NCI-H2107 treated with DMSO at 0.1 percent for 48 hours (cell line): ENCODE data around the gene FTO.

Source experiments
- DNase-seq: peaks from one replicate; lab custom pipeline; 2025; ENCODE audit not compliant: unreplicated experiment; lab: John Stamatoyannopoulos, UW

FTO gene

DNA sequence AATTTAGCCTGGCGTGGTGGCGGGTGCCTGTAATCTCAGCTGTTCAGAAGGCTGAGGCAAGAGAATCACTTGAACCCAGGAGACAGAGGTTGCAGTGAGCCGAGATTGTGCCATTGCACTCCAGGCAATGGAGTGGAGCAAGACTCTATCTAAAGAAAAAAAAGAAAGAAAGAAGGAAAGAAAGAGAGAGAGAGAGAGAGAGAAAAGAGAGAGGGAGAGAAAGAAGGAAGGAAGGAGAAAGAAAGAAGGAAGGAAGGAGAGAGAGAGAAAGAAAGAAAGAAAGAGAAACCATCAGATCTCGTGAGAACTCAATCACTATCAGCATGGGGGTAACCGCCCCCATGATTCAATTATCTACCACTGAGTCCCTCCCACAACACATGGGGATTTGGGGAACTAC, 293.0 kb downstream of the FTO start:
- DNase-seq = no peak

DNA sequence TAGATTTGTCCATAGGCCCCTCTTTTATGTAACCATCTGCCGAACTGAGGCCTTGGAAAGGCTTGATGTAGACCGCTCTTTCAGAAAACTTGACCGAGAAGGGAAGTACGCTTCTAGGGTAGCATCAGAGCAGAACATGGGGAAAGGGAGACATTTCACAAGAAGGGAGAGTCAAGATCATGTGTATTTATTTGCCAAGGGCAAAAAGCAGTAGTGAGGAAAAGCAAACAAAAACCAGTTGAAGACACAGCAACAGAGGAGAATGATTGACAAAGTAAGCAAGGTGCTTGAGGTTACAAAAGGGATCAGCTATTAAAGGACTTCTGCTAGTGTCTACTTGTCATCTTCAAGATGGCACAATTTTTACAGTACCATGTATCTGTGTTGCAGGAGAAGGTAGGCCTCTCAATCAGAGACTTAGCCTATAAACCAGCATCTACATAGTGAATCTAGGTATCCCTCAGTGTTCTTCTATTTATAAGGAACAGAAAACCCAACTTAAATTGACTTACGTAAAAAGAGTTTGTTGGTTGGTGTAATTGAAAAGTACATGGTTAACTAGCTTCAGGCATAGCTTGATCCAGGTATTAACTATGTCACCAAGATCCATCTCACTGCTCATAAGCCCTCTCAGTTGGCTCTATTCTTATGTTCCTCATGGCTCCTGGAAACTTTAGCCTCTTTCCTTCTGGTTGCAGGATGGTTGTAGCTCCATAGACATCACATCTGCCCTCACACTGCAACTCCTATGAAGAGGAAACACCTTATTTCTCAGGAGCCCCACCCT, 294.3 kb downstream of the FTO start:
- DNase-seq = no peak

- DNase-seq = no peak
These were observed 295.1 kb downstream of the FTO start for GRCh38 chr16:53998966-53999522.

GRCh38 chr16:53999841-54000240, 295.9 kb downstream of the FTO start:
- no peak for DNase-seq

GRCh38 chr16:54000361-54000760, 296.4 kb downstream of the FTO start:
- DNase-seq = no peak

GRCh38 chr16:54006693-54007092, 302.7 kb downstream of the FTO start:
- DNase-seq = no peak

DNA sequence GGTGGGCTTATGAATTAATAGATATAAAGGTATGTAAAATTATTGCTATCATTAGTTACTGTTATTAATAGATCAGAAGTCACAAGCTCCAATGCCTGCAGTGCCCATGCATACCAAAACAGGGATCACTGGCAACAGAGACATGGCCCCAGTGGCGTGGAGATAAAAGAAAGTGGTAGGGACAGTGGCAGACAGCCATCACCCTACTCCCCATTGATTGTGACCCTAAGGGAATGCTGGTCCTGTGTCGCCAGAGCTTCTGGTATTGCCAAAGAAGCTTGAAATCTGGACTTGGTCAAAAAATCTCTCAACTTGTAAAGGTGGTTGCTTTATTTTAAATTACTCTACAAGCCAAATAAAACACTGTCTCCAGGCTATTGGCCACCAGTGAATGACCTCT, 303.5 kb downstream of the FTO start:
- no peak for DNase-seq

GRCh38 chr16:54009464-54010176, 305.7 kb downstream of the FTO start:
- no peak for DNase-seq

DNA sequence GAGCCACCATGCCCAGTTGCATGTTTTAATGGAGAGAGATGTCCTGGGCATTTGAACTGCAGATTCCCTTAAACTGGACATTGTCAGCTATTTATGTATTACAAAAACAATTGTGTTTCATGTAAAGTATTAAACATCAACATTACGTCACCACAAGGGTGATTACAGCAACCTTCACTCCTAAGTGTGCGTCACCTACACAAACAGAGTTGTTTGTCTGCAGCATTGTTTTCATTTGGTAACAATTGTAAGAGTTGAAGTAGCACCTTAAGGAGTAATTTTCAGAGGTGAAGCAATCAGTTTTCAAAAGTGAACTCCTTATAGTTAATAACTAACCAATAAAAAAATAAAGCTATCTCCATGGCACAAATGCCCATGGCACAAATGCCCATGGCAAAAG, 311.2 kb downstream of the FTO start:
- DNase-seq = no peak

DNA sequence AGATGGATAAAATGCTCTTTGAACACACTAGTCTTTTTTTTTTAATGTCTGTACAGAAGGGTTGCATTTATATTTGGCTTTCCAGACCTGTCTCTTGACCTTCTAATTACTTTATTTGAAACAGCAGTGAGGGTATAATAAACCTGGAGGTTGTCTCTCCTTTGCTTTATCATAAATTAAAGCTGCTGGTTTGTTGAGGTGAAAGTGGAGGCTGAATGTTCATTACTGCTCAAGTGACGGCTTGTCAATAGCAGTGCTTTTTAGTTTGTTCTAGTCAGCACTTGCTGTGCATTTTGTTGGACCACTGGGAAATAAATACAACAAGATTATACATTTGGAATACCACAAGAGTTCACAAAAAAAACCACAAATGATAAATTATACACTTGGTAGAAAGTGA, 318.4 kb downstream of the FTO start:
- peak; percentile 2 for DNase-seq

GRCh38 chr16:54026456-54026855, 322.5 kb downstream of the FTO start:
- DNase-seq = no peak

DNA sequence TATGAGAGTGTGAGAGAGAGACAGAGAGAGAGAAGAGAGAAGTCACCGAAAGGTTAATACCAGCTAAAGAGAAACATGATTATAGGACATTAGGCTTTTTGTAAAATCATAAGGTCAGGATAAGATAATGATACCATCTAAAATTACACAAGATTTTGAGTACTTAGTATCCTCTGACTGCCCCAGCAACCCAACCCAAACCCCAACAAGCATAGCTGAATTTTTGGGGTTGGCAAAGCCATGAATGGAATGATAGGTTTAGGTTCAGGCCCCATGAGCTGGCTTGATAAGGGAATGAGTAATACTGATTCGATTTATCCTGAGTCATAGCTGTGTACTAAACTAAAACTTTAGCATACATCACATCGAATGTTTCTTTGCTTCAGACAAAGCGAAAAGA, 323.1 kb downstream of the FTO start:
- DNase-seq = no peak

GRCh38 chr16:54027558-54027957, 323.6 kb downstream of the FTO start:
- no peak for DNase-seq

- DNase-seq = no peak
These were observed 324.0 kb downstream of the FTO start for GRCh38 chr16:54027995-54028394.

- DNase-seq = no peak
These were observed 326.5 kb downstream of the FTO start for GRCh38 chr16:54030451-54030850.

DNA sequence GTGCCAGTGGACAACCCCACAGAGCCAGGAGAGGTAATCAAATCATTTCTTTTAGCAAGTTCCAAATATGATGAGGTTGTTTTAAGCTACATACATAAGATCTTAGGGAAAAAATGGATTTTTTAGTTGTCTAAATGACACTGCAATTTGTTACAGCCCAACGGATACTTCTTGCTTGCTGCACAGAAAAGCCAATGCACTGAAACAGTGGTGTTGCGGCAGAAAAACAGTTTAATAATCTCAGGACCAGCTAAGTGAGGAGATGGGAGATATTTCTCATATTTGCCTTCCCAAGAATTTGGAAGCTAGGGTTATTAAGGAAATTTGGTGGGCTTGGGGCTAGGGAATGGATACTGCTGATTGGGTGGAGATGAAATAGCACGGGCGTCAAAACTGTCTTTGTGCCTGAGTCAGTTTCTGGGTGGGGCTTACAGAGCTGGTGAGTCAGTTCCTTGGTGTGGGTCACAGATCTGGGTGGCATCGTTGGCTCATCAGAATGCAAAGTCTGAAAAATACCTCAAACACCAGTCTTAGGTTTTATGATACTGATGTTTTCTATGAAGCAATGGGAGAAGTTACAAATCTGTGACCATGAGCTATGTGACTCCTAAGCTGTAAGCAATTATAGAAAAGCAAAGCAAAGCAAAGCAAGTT, 327.3 kb downstream of the FTO start:
- DNase-seq = no peak

- DNase-seq = no peak
These were observed 329.8 kb downstream of the FTO start for GRCh38 chr16:54033747-54034146.

- DNase-seq = no peak
These were observed 330.7 kb downstream of the FTO start for GRCh38 chr16:54034684-54035083.

DNA sequence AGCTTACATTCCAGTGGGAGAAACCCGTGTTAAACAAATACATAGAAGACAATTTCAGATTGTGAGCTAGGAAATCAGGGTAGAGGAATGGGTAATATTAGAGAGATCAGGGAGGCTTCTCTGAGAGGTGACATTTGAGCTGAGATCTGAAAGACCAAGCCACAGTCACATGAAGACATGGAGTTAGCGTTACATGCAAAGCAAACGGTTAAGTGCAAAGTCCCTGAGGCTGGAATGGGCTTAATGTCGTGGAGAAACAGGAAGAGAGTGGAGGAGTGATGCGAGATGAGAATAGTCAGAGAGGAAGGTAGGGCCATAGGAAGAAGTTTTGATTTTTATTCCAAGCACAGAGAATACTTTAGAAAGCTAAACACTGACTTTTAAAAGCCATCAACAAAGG, 336.5 kb downstream of the FTO start:
- DNase-seq = no peak

DNA sequence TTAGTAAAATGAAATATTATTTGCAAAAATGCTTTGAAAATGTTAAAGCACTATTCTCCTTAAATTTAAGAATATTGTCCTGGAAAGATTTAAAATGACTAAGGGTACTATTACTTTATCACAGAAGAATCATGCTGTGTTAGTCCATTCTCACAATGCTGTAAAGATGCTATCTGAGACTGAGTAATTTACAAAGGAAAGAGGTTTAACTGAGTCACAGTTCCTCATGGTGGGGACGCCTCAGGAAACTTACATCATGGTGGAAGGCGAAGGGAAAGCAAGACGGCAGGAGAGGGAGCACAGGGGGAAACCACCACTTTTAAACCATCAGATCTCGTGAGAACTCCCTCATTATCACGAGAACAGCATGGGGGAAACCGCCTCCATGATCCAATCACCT, 337.0 kb downstream of the FTO start:
- DNase-seq = no peak

GRCh38 chr16:54048586-54049495, 344.9 kb downstream of the FTO start:
- no peak for DNase-seq
